ENCODE measurements around the gene IER2. TPM values are rescaled to one million over a fixed set of nuclear protein-coding genes. Genes with fewer than 3 reads are reported as not detected.
A peak's percentile ranks its signal among the peaks of the same experiment; 100 is the strongest.
"Not testable (repeated sequence)": the region's sequence is repeated elsewhere in the genome, so short reads cannot be mapped to it uniquely, and the experiment has no call there.

Gene IER2
- total and polyA plus RNA-seq, 10 donors = 56.7 to 131 (median 89.5) TPM

GRCh38 chr19:13164343-13165161 lies 14.3 kb downstream of the IER2 start:
- intact Hi-C loops (cut with DNase I; ENCODE audit: low total_unique reads) = no loop called here

DNA sequence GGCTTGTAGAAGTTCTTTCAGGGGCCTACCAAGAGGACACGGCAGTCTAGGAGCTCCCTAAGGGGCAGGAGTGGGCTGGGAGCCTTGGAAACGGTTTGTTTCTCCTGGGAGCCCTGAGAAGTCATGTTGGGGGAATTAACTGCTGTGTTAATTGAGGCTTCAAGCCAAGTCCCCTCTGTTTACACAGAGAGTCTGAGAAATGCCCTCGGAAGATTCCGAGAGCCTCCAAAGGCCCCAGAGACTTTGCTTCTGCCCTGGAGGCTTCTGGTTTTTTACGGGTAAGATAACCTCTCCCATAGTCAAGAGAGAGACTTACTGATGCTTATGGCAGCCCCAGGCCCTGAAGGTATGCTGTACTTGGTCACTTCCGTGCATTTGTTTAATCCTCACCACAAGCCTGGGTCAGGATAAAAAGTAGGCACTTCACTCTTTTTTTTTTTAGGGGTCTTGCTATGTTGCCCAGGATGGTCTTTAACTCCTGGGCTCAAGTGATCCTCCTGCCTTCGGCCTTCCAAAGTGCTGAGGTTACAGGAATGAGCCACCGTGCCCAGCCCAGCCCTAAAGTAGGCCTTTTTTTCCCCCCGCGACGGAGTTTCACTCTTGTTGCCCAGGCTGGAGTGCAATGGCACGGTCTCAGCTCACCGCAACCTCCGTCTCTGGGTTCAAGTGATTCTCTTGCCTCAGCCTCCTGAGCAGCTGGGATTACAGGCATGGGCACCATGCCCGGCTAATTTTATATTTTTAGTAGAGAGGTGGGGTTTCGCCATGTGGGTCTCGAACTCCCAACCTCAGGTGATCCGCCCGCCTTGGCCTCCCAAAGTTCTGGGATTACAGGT lies 15.2 kb downstream of the IER2 start:
- intact Hi-C loops (cut with DNase I; ENCODE audit: low total_unique reads) = no loop called here
- no peaks in the 10 kb centered on the region for H3K36me3 ChIP-seq

More at GRCh38 chr19:13164343-13165161, 14.3 kb downstream of the IER2 start:
- Histone ChIP-seq H3K4me1 (peaks cover 72 to 100% (median 90%) of the 10 kb centered on the region in 6 donors), H3K9me3 (no peaks in the 10 kb centered on the region), H3K27me3 (replicated peaks in 1 of 7) (no peaks in the 10 kb centered on the region), H3K4me3 (peak overlapping the region in 5 of 8 donors; percentile 9 to 69 (median 42)), H3K27ac (peak overlapping the region; percentile 88 to 97 (median 94)), H3K36me3 (no peaks in the 10 kb centered on the region)
- peak; percentile 86 for DNase-seq
- 7 to 14% (median 10%) methylated on average over 14 to 19 of the region's 19 CpGs for WGBS, 5 donors
- no peak for TF ChIP-seq POLR2A (IDR thresholded peaks at IDR 0.05)
- peak; percentile 34 to 59 (median 53) for TF ChIP-seq POLR2AphosphoS5 (IDR thresholded peaks at IDR 0.05)
- TF ChIP-seq CTCF (IDR thresholded peaks at IDR 0.05 in 8 of 11, conservative IDR thresholded peaks at IDR 0.05 in 3 of 11) = no peak

DNA sequence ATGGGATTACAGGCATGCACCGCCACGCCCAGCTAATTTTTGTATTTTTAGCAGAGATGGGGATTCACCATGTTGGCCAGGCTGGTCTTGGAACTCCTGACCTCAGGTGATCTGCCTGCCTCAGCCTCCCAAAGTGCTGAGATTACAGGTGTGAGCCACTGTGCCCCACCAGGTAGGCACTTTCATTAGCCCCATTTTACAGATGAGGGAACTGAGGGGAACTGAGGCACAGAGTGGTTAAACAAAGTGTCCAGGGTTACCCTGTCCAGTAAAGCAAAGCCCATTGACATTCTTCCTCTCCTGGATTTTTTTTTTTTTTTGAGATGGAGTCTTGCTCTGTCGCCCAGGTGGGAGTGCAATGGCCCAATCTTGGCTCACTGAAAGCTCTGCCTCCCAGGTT lies 15.9 kb downstream of the IER2 start:
- H3K4me3 ChIP-seq; intact Hi-C loops (cut with DNase I; ENCODE audit: low total_unique reads): not testable (repeated sequence)

More for the DNA sequence above, 15.2 kb downstream of the IER2 start:
- H3K9me3 ChIP-seq = no peaks in the 10 kb centered on the region
- 77 to 89% (median 81%) methylated on average over 17 to 19 of the region's 19 CpGs for WGBS, 5 donors
- peak overlapping the region; percentile 88 to 97 (median 94) for H3K27ac ChIP-seq
- TF ChIP-seq CTCF (IDR thresholded peaks at IDR 0.05 in 8 of 11, conservative IDR thresholded peaks at IDR 0.05 in 3 of 11) = no peak
- no peak for TF ChIP-seq POLR2AphosphoS5 (IDR thresholded peaks at IDR 0.05)
- TF ChIP-seq POLR2A (IDR thresholded peaks at IDR 0.05) = no peak
- peaks cover 72 to 100% (median 96%) of the 10 kb centered on the region in 6 donors for H3K4me1 ChIP-seq
- no peak overlapping the region for H3K4me3 ChIP-seq
- H3K27me3 ChIP-seq (replicated peaks in 1 of 7) = no peaks in the 10 kb centered on the region
- no peak for DNase-seq

DNA sequence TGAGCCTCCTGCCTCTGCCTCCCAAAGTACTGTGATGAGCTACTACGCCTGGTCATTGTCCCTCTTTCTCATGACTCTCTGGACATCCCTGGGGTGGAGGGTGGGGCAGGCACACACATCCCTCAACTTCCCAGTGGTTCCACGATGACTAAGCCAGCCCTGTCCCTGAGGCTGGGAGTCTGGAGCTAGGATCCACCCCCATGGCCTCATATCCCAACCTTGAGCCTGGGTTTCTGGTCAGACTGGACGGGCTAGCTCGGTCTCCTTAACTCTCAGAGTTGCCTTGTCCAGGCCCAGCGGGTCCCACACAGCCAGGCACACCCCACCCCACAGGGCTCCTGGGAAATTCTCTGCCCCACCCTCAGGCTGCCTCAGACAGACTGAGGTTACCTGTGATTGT lies 19.6 kb downstream of the IER2 start:
- Histone ChIP-seq H3K27ac (peak overlapping the region; percentile 90 to 97 (median 94)), H3K36me3 (no peaks in the 10 kb centered on the region), H3K4me3 (no peak overlapping the region), H3K27me3 (replicated peaks in 1 of 7) (no peaks in the 10 kb centered on the region), H3K9me3 (no peaks in the 10 kb centered on the region), H3K4me1 (peaks cover 57 to 99% (median 87%) of the 10 kb centered on the region in 6 donors)
- 76 to 93% (median 81%) methylated on average over 5 of the region's 5 CpGs for WGBS, 5 donors
- intact Hi-C loops (cut with DNase I; ENCODE audit: low total_unique reads) = no loop called here
- DNase-seq = no peak
- TF ChIP-seq POLR2AphosphoS5 (IDR thresholded peaks at IDR 0.05) (no peak), POLR2A (IDR thresholded peaks at IDR 0.05) (no peak), CTCF (IDR thresholded peaks at IDR 0.05 in 8 of 11, conservative IDR thresholded peaks at IDR 0.05 in 3 of 11) (no peak)

More for the DNA sequence above, 15.9 kb downstream of the IER2 start:
- peaks cover 72 to 100% (median 96%) of the 10 kb centered on the region in 6 donors for H3K4me1 ChIP-seq
- H3K36me3 ChIP-seq; DNase-seq; H3K27me3 ChIP-seq (replicated peaks in 1 of 7); H3K9me3 ChIP-seq: not testable (repeated sequence)
- WGBS, 5 donors = 90 to 98% (median 93%) methylated on average over 3 of the region's 3 CpGs
- H3K27ac ChIP-seq = peak overlapping the region in 7 of 8 donors; percentile 93 to 97 (median 94)

All from spleen (tissue), 11 donors.